Stimulated activated CD4-positive, alpha-beta T cell treated with anti-CD3 and anti-CD28 coated beads, Interleukin-4, amount 100 ng/mL, for 24 hours (primary cell): Measurements from ENCODE around the gene LARGE1.
"Not testable (repeated sequence)": the region's sequence is repeated elsewhere in the genome, so short reads cannot be mapped to it uniquely, and the experiment has no call there.

ENCODE experiments used
- DNase-seq: peaks from one replicate; pipeline ENCODE4 v3.0.0-alpha.2; 2020

The LARGE1 gene

GRCh38 chr22:33579448-33580093, 340.7 kb downstream of the LARGE1 start:
- DNase-seq = peak; percentile 28

DNA sequence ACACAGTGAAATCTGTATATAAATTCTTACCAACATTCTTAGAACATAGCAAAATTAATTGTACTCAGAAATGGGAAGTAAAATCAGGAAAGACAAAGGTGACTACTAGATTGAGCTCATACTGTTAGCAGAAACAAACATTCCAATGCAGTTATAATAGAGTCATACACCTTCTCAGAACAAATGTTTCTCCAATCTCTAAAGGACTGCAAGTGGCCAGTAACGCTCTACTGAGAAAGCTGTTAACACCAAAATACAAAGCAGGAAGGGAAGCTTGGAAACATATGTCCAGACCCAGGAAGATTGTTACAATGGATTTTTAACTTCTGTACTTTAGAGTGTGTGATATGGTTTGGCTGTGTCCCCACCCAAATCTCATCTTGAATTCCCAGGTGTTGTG, 341.5 kb downstream of the LARGE1 start:
- no peak for DNase-seq

GRCh38 chr22:33577862-33578411, 342.3 kb downstream of the LARGE1 start:
- DNase-seq = no peak

GRCh38 chr22:33576205-33576604, 344.1 kb downstream of the LARGE1 start:
- no peak for DNase-seq

GRCh38 chr22:33575771-33576170, 344.5 kb downstream of the LARGE1 start:
- no peak for DNase-seq

DNA sequence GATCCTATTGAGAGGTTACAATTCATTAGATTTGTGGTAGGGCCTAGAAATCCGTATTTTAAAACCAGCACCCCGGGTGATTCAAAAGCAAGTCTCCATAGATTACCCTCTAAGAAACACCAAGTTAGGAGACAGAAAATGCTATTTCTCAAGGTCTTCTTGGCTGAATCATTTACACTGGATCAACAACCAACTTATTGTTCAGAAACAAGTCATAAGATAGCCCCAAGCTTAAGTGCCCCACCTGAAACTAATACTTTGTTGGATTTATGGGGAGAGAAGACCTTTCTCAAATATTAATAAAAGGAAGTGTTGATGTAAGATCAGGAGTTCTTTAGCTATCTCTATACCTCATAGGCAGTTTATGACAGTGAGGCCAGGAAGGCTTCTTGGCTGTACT, 345.2 kb downstream of the LARGE1 start:
- no peak for DNase-seq

GRCh38 chr22:33573479-33573878, 346.8 kb downstream of the LARGE1 start:
- no peak for DNase-seq

- DNase-seq = no peak
These were observed 348.2 kb downstream of the LARGE1 start for GRCh38 chr22:33572086-33572485.

- no peak for DNase-seq
These were observed 350.2 kb downstream of the LARGE1 start for GRCh38 chr22:33570110-33570509.

DNA sequence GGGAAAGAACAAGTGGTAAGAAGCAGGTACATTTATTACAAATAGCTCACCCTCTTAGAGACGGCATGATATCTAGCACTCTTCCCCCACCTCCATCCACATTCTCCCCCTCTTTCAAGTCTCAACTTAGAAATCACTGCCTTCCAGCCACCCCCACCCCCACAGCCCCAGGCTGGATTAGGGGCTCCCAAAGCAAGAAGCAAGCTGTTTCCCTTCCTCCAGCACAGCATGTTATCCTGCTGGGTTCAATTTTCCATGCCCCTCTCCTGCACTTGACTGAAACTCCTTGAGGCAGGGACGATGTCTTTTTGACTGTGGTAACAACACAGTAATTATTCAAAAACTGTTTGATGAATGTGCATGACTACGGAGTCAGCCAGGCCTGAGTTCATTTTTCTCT, 350.7 kb downstream of the LARGE1 start:
- DNase-seq = no peak

DNA sequence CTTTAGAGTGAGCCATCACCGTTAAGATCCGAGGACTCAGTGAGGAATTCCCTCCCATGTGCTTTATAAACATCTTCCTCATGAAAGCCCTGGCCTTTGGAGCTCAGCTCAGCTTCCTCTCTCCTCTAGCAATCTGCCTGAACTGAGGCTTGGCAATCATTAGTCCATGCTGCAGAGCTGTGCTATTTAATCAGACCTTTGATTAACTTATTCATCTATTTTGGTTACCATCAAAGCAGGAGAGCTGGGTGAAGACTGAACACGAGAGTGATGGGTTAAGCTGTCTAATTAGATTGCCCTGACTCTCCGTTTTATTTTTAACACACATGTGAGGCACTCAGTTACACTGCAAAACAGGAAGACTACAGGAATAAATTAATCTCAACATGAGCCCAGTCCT, 351.3 kb downstream of the LARGE1 start:
- DNase-seq = no peak

- not testable (repeated sequence) for DNase-seq
These were observed 353.8 kb downstream of the LARGE1 start for GRCh38 chr22:33566495-33566894.

- no peak for DNase-seq
These were observed 354.7 kb downstream of the LARGE1 start for GRCh38 chr22:33565580-33565995.

GRCh38 chr22:33564683-33565082, 355.6 kb downstream of the LARGE1 start:
- no peak for DNase-seq

GRCh38 chr22:33563220-33563964, 356.9 kb downstream of the LARGE1 start:
- DNase-seq = no peak

DNA sequence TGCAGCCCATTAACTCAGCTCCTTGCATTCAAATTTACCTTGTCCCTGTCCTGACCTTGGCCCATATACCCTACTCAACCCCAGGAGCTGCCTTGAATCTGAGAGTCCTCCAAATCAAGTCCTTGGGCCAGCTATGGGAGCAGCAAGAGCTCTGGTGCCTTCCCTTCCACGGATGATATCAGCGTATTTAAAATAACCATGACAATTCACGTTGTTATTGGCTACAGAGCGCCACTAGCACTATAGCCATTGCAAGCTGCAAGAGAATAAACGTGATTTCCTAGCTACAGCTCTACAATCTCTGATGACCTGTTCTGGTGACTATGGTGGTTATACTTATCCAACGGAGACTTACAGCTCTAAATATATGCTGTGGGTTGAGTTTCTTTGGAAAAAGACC, 357.8 kb downstream of the LARGE1 start:
- DNase-seq = no peak

- no peak for DNase-seq
These were observed 359.0 kb downstream of the LARGE1 start for GRCh38 chr22:33561149-33561807.

- DNase-seq = no peak
These were observed 362.4 kb downstream of the LARGE1 start for GRCh38 chr22:33557836-33558235.

- DNase-seq = no peak
These were observed 364.3 kb downstream of the LARGE1 start for GRCh38 chr22:33555814-33556522.

- DNase-seq = no peak
These were observed 366.8 kb downstream of the LARGE1 start for GRCh38 chr22:33553493-33553892.

GRCh38 chr22:33544707-33545106, 375.6 kb downstream of the LARGE1 start:
- no peak for DNase-seq

GRCh38 chr22:33542722-33543121, 377.6 kb downstream of the LARGE1 start:
- DNase-seq = no peak

DNA sequence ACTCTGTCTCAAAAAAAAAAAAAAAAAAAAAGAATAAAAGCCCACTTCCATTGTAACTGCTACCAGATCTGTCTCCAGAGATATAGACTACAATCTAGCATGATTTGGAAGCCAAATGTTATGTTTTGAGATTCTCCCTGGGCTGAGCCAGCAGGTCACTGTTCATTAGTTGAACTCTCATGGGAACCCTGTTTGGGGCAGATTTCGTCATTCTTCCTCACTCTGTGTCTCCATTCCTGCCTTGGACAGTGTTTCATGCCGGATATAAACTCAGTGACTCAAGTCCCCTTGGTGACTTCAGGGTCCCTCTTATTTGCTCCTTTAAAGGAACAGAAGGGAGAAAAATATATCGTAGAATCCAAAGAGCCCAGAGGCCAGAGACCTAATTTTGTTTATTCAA, 378.1 kb downstream of the LARGE1 start:
- no peak for DNase-seq
